Colonic mucosa (tissue), 4 donors: ENCODE measurements around the gene CRYBB2. TPM values are rescaled to one million over a fixed set of nuclear protein-coding genes. Genes with fewer than 3 reads are reported as not detected.

Experiments
- DNase-seq: peaks from one replicate; pipeline ENCODE4 v3.0.0-alpha.2; 2020
- H3K27ac ChIP-seq: fragments of 200-600 bp; one replicate; pipeline ENCODE4 v1.8.0; 2021
- H3K27me3 ChIP-seq: fragments of 200-600 bp; one replicate; pipeline ENCODE4 v1.8.0; 2021
- H3K36me3 ChIP-seq: fragments of 200-600 bp; one replicate; pipeline ENCODE4 v1.8.0; 2021
- H3K4me1 ChIP-seq: fragments of 200-600 bp; one replicate; pipeline ENCODE4 v1.8.0; 2021; ENCODE audit warnings: mild to moderate bottlenecking
- H3K4me3 ChIP-seq: fragments of 200-600 bp; one replicate; pipeline ENCODE4 v1.8.0; 2021
- H3K9ac ChIP-seq, 2 donors: one replicate each; pipeline ENCODE4 v1.7.0; 2013; ENCODE audit warnings: control low read depth in 2 of 2, low read depth in 2 of 2, low read length in 2 of 2
- H3K9me3 ChIP-seq: fragments of 200-600 bp; one replicate; pipeline ENCODE4 v1.8.0; 2021
- CTCF ChIP-seq: fragments of 200-600 bp; IDR thresholded peaks from one replicate; pipeline ENCODE4 v1.8.0; 2022; ENCODE audit warnings: antibody characterized with exemption, mild to moderate bottlenecking
- intact Hi-C: fragments of 100-400 bp; cut with DNase I; formaldehyde crosslinking; loops from one replicate; pipeline ENCODE4 v1.14.1; 2022
- total RNA-seq, 2 donors: library from RNA; stranded (reverse); fragmentation: NEBNext Ultra II Directional in 1 of 2; extraction: Animal tissue kit (Norgen Biotek cat#: 25700) in 1 of 2; gene quantifications; one replicate each; pipeline ENCODE4 v1.2.1, GENCODE V29; 2021
- donor health status: healthy.
- donor health status: DM: no; HTN: no; CAD: no.
- donor health status: DM: no; HTN: no; CAD: no.

Gene CRYBB2
- total RNA-seq, 2 donors from 2014 or later: not detected

- no peak for TF ChIP-seq CTCF
- no peak overlapping the region for H3K4me3 ChIP-seq
- intact Hi-C loops: no loop called here
Measured at GRCh38 chr22:25212337-25212736, 7.1 kb upstream of the CRYBB2 start.

GRCh38 chr22:25213221-25213620, 6.2 kb upstream of the CRYBB2 start:
- TF ChIP-seq CTCF: no peak
- no peak overlapping the region for H3K27ac ChIP-seq
- no peak overlapping the region for H3K4me3 ChIP-seq
- DNase-seq: no peak
- no peaks in the 10 kb centered on the region for H3K27me3 ChIP-seq
- H3K4me1 ChIP-seq: no peaks in the 10 kb centered on the region
- H3K36me3 ChIP-seq: no peaks in the 10 kb centered on the region
- no peak overlapping the region for H3K9ac ChIP-seq
- H3K9me3 ChIP-seq: no peaks in the 10 kb centered on the region
- intact Hi-C loops: no loop called here

More at GRCh38 chr22:25212337-25212736, 7.1 kb upstream of the CRYBB2 start:
- no peak overlapping the region for H3K27ac ChIP-seq
- no peaks in the 10 kb centered on the region for H3K27me3 ChIP-seq
- H3K4me1 ChIP-seq: no peaks in the 10 kb centered on the region
- H3K9ac ChIP-seq: no peak overlapping the region
- no peaks in the 10 kb centered on the region for H3K9me3 ChIP-seq
- no peak for DNase-seq
- no peaks in the 10 kb centered on the region for H3K36me3 ChIP-seq

- DNase-seq: no peak
- Histone ChIP-seq H3K36me3 (no peaks in the 10 kb centered on the region), H3K9me3 (no peaks in the 10 kb centered on the region), H3K27me3 (no peaks in the 10 kb centered on the region), H3K4me3 (no peak overlapping the region), H3K9ac (no peak overlapping the region), H3K27ac (no peak overlapping the region), H3K4me1 (no peaks in the 10 kb centered on the region)
- intact Hi-C loops: no loop called here
- TF ChIP-seq CTCF: no peak
Measured at GRCh38 chr22:25216230-25216629, 3.2 kb upstream of the CRYBB2 start.

GRCh38 chr22:25219948-25220442, 556 bp downstream of the CRYBB2 start:
- Histone ChIP-seq H3K4me3 (no peak overlapping the region), H3K9ac (no peak overlapping the region), H3K27me3 (no peaks in the 10 kb centered on the region), H3K27ac (no peak overlapping the region), H3K36me3 (no peaks in the 10 kb centered on the region), H3K9me3 (no peaks in the 10 kb centered on the region), H3K4me1 (no peaks in the 10 kb centered on the region)
- intact Hi-C loops: no loop called here
- no peak for TF ChIP-seq CTCF
- DNase-seq: no peak

GRCh38 chr22:25221790-25222189, 2.4 kb downstream of the CRYBB2 start:
- no peak for TF ChIP-seq CTCF
- intact Hi-C loops: no loop called here
- Histone ChIP-seq H3K9me3 (no peaks in the 10 kb centered on the region), H3K36me3 (no peaks in the 10 kb centered on the region), H3K27ac (no peak overlapping the region), H3K9ac (no peak overlapping the region), H3K4me3 (no peak overlapping the region), H3K4me1 (no peaks in the 10 kb centered on the region), H3K27me3 (no peaks in the 10 kb centered on the region)
- DNase-seq: no peak
